Left forelimb (tissue), 1 donor: ENCODE results near the gene SCYL3.

Experiments used
- DNase-seq: peaks from one replicate; pipeline ENCODE4 v3.0.0-alpha.2; 2018; ENCODE audit warnings: low spot score

Gene SCYL3

GRCh38 chr1:169900571-169900970, 6.9 kb upstream of the SCYL3 start:
- no peak for DNase-seq

DNA sequence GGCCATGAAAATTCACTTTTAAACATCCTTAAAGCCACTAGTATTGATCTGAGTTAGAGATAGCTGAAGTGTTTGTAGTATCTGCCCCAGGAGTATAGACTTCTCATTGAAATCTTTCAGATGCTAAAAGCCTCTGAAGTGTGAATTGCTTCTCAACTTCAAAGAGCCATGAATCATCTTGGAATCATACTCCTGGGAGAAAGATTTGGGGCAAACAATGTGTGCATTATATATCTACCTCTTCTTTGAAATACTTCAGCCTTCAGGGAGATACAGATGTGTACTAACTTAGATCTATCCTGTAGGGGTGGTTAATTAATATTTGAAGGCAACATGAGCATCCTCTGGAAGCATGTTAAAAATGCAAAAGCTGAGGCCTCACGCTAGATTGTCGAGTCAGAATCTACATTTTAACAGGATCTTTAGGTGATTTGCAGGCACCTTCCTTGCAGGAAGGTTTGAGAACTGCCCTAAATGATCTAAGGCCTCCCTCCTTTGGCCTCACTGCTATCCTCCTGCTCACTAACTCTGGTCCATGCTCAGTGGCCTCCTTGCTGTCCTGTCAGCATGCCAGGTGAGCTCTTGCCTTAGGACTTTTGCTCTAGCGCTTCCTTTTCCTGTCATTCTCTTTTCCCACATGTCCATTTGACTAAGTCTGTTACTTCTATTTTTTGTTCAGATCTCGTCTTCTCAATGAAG, 6.0 kb upstream of the SCYL3 start:
- no peak for DNase-seq

GRCh38 chr1:169896013-169896412, 2.3 kb upstream of the SCYL3 start:
- DNase-seq = no peak

- DNase-seq = no peak
Observed at GRCh38 chr1:169894424-169895145, 889 bp upstream of the SCYL3 start.

GRCh38 chr1:169892927-169893644, 610 bp downstream of the SCYL3 start:
- DNase-seq = no peak

DNA sequence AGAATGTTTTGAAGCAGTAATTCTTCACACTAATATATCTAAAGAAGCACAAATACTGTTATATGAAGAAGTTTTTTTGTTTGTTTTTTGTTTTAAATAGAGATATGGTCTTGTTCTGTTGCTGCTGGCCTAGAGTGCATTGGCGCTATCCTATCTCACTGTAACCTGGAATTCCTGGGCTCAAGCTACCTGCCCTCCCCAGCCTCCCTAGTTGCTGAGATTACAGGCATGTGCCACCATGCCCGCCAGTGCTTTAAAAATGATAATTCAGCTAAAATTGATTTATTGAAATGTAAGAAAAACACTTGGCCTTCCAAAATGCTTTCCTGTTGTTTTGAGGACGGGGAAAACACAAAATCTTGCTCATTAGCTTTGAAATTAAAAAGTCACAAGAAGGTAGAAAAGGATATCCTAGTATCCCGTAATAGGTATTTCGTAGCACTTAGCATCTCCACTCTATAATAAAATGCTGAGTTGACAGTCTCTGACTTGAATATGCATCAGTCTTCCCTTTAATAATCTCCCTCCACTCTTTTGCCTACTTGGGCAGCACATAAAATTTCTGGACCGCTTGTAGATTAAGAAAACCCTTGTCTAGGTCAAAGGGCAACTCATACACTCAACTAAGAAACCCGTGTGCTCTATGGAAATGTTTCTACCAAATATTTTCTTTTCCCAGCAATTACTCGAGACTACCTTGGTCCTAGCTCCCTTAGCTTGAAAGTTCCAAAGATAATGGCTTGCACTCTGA, 1.3 kb downstream of the SCYL3 start:
- DNase-seq = no peak

DNA sequence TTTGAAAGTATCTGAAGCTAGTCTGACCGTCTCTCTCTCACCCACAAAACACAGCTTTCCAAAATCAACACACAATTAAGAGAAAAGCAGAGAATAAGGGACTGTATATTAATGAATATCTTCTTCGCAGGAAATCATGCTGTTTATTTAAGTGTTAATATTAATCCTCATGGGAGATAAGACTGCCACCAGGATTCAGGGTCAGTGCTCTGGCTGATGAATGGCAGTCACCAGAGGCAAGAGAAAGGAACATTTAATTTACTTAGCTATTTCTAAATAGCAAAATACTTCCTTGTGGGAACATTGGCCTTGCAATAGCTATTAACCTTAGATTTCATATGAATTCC, 2.2 kb downstream of the SCYL3 start:
- DNase-seq = no peak

DNA sequence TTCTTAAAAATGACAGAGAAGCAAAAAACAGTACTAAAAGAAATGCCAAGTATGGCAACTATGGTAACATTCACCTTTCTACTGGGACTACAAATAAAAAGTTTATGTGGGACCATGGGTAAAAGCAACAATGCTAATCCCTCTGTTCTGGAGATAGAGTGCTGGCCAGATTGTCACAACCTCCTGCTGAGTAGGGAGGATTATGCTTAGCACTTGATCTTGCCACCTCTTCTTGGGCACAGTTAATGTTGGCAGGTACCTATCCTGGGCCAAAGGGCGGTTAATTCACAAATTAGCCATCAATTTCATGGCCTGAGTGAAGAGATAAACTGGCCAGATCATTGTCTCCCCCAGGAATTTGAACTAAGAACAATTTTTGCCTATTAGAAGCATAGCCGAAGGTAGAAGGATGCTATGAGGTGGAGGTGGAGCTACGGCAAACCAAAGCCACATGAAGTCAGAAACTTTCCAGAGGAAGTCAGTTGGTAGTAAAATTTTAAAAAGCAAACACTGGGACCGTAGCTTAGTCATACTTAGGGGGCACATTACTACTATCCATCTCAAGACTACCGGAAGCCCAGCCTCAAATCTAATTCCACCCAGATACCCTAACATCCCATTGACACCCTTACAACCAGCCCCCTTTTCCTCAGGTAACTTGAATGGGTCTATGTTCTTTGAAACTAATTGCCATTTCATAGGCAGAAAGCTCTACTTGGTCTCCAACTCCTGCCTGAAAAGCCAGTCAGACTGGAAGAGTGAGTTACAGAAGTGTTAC, 2.7 kb downstream of the SCYL3 start:
- DNase-seq = no peak

GRCh38 chr1:169889871-169890270, 3.8 kb downstream of the SCYL3 start:
- no peak for DNase-seq

DNA sequence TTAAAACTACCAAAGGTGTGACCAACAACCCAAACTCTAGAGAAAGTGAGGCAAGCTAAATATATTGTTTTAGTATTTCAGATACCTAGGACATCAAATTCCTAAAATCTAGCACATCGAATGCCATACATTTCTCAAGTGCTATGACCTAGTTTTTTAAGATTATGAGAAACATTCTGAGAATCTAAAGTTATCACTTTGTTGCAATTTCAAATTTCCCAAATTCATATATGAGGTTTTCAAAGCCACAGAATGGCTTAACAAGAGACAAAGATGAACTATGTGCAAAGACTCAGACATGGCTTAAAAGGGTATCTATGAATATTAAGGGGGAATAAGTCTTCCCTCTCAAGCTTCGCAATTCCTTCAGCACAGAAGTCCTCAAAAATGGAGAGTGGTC, 6.8 kb downstream of the SCYL3 start:
- no peak for DNase-seq

- no peak for DNase-seq
Observed at GRCh38 chr1:169886422-169886821, 7.3 kb downstream of the SCYL3 start.

DNA sequence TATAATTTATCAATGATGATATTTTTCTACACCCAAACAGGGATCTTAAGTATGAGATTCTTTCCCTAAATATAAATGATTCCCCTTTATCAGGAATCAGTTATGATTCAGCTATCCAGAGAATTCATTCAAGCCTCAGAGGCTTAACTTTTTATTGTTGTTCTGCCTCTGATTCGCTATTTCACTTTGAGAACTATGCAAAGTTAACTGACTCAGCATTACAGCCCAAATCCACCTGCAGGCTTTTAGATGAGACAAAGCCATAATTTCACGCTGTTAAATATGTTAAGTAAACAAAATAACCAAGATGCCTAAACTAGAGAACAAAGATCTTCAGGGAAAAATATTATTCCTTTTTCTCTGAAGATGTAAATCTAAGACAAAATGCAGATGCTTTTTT, 8.5 kb downstream of the SCYL3 start:
- DNase-seq = no peak

GRCh38 chr1:169884634-169885033, 9.1 kb downstream of the SCYL3 start:
- DNase-seq = no peak

DNA sequence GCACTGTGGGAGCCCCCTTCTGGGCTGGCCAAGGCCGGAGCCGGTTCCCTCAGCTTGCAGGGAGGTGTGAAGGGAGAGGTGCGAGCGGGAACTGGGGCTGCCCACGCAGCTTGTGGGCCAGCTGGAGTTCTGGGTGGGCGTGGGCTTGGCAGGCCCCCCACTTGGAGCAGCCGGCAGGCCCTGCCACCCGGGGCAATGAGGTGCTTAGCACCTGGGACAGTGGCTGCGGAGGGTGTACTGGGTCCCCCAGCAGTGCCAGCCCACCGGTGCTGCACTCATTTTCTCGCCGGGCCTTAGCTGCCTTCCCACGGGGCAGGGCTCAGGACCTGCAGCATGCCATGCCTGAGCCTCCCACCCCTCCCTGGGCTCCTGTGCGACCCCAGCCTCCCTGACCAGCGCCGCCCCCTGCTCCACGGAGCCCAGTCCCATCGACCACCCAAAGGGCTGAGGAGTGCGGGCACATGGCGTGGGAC, 11.6 kb downstream of the SCYL3 start:
- no peak for DNase-seq

GRCh38 chr1:169879034-169879840, 14.5 kb downstream of the SCYL3 start:
- no peak for DNase-seq

DNA sequence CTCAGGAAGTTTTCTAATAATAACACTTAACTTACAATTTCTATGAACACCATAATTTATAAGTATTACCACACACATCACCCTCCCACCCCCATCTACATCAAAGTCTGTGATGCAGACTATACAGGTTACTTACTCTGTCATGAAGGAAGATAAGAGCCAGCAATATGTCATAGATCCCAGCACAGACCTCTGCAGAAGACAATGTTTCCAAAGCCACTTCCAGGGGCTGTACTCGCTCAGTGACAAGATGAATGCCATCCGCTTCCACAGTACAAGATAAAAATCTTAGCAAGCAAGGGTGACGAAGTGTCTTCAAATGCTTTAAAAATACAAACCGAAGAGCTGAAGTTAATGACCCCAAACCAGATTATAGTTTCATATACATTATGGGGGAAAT, 15.2 kb downstream of the SCYL3 start:
- DNase-seq = no peak

GRCh38 chr1:169877800-169878491, 15.8 kb downstream of the SCYL3 start:
- no peak for DNase-seq

DNA sequence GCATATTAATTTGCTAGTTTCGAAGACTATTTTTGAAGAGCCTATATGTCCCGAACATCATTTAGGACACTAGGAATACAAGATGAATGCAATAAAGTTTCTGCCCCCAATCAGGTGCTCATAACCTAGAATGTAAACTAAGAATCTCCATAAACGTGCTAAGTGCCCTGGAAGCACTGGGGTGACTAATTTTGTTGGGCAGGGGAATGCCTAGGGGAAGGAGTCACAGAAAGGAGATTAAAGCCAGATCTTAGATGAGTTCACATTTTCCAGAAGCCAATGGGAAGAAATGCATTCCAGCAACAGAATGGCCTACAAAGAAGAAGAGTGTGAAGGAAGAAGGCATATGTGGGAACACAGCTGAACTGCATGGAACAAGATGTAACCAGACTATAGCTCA, 19.5 kb downstream of the SCYL3 start:
- no peak for DNase-seq

DNA sequence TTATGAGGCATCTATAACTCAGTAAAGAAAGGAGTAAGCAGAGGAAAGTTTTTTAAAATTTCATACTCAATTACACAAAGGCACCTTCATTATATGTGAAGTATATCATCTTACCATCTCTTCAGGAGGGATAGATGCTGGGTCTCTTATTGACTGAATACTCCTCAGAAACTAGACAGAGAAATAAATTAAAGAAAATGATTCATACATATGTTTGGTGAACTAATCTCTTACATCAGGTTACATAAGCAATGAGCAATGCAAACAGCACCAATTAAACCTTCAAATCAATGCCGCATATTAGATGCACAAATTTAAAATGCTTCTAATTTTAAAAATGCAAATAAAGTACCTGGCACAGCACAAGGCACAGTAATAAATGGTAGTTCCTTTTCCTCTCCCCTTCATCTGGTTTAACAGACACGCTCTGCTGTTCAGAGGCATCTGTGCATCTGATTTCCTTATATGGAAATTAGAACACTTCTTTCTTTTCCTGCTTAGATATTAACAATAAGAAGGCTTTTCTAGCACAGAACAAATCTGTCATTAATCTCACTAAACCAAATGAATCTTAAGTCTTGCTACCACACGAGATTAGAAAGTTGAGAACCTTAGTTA, 20.0 kb downstream of the SCYL3 start:
- DNase-seq = no peak

GRCh38 chr1:169872906-169873305, 20.8 kb downstream of the SCYL3 start:
- DNase-seq = no peak
